Measurements from ENCODE around the gene COPS9. TPM values are rescaled to one million over a fixed set of nuclear protein-coding genes. Genes with fewer than 3 reads are reported as not detected.

COPS9 gene
- total RNA-seq, 2 donors from 2014 or later = 156 to 179 TPM

GRCh38 chr2:240105982-240106381 is 30.1 kb downstream of the COPS9 start:
- Histone ChIP-seq H3K9me3 (no peaks in the 10 kb centered on the region), H3K27ac (no peak overlapping the region), H3K4me3 (no peak overlapping the region), H3K36me3 (no peaks in the 10 kb centered on the region), H3K4me1 (replicated peaks) (no peaks in the 10 kb centered on the region), H3K27me3 (replicated peaks; ENCODE audit: insufficient read depth) (no peaks in the 10 kb centered on the region)
- DNase-seq (ENCODE audit: low spot score) = no peak
- TF ChIP-seq POLR2A (IDR thresholded peaks at IDR 0.05) (no peak), CTCF (IDR thresholded peaks at IDR 0.05) (no peak), POLR2AphosphoS5 (IDR thresholded peaks at IDR 0.05) (no peak)
- WGBS = 71% methylated on average over 11 of the region's 11 CpGs
- intact Hi-C loops (cut with DNase I) = no loop called here

- H3K9me3 ChIP-seq = no peaks in the 10 kb centered on the region
- H3K4me1 ChIP-seq (replicated peaks) = no peaks in the 10 kb centered on the region
- H3K4me3 ChIP-seq = no peak overlapping the region
- DNase-seq (ENCODE audit: low spot score) = no peak
- H3K27me3 ChIP-seq (replicated peaks; ENCODE audit: insufficient read depth) = no peaks in the 10 kb centered on the region
- no peak overlapping the region for H3K27ac ChIP-seq
- 83% methylated on average over 4 of the region's 4 CpGs for WGBS
- intact Hi-C loops (cut with DNase I) = no loop called here
- no peaks in the 10 kb centered on the region for H3K36me3 ChIP-seq
- TF ChIP-seq POLR2A (IDR thresholded peaks at IDR 0.05) = no peak
- TF ChIP-seq CTCF (IDR thresholded peaks at IDR 0.05) = no peak
- no peak for TF ChIP-seq POLR2AphosphoS5 (IDR thresholded peaks at IDR 0.05)
Observed at GRCh38 chr2:240103136-240103535, 33.0 kb downstream of the COPS9 start.

- Histone ChIP-seq H3K27me3 (replicated peaks; ENCODE audit: insufficient read depth) (no peaks in the 10 kb centered on the region), H3K9me3 (no peaks in the 10 kb centered on the region), H3K27ac (peak overlapping the region in 1 of 2 donors; percentile 26), H3K4me1 (replicated peaks) (no peaks in the 10 kb centered on the region), H3K4me3 (no peak overlapping the region), H3K36me3 (no peaks in the 10 kb centered on the region)
- WGBS = 34% methylated on average over 2 of the region's 2 CpGs
- intact Hi-C loops (cut with DNase I) = no loop called here
- TF ChIP-seq POLR2A (IDR thresholded peaks at IDR 0.05) = no peak
- TF ChIP-seq CTCF (IDR thresholded peaks at IDR 0.05) = no peak
- peak; percentile 70 for TF ChIP-seq POLR2AphosphoS5 (IDR thresholded peaks at IDR 0.05)
- DNase-seq (ENCODE audit: low spot score) = no peak
Observed at GRCh38 chr2:240098349-240098748, 37.8 kb downstream of the COPS9 start.

GRCh38 chr2:240095556-240096523 is 40.3 kb downstream of the COPS9 start:
- WGBS = 6% methylated on average over 38 of the region's 43 CpGs
- no peak overlapping the region for H3K4me3 ChIP-seq
- no peak overlapping the region for H3K27ac ChIP-seq

More at GRCh38 chr2:240095556-240096523, 40.3 kb downstream of the COPS9 start:
- no peaks in the 10 kb centered on the region for H3K4me1 ChIP-seq (replicated peaks)
- no peak for TF ChIP-seq POLR2A (IDR thresholded peaks at IDR 0.05)
- no peak for TF ChIP-seq CTCF (IDR thresholded peaks at IDR 0.05)
- TF ChIP-seq POLR2AphosphoS5 (IDR thresholded peaks at IDR 0.05) = no peak
- H3K27me3 ChIP-seq (replicated peaks; ENCODE audit: insufficient read depth) = no peaks in the 10 kb centered on the region
- no peak for DNase-seq (ENCODE audit: low spot score)
- intact Hi-C loops (cut with DNase I) = no loop called here
- no peaks in the 10 kb centered on the region for H3K36me3 ChIP-seq
- H3K9me3 ChIP-seq = no peaks in the 10 kb centered on the region
